Neuronal stem cell (in vitro differentiated cells): ENCODE measurements around the gene HBE1.
"Not testable (repeated sequence)": the region's sequence is repeated elsewhere in the genome, so short reads cannot be mapped to it uniquely, and the experiment has no call there.

ENCODE experiments used
- DNase-seq: peaks from one replicate; pipeline ENCODE4 v3.0.0-alpha.2; 2013; ENCODE audit warnings: low spot score
- H2AFZ ChIP-seq: one replicate; pipeline ENCODE4 v1.6.1; 2013; ENCODE audit warnings: mild to moderate bottlenecking, low read length, inconsistent platforms
- H2AK5ac ChIP-seq: 2 replicates; pipeline ENCODE4 v1.6.1; 2013; ENCODE audit warnings: low read depth, mild to moderate bottlenecking, inconsistent platforms, low read length, moderate library complexity, mixed read lengths
- H2BK120ac ChIP-seq: 2 replicates; pipeline ENCODE4 v1.6.1; 2013; ENCODE audit warnings: low read depth, mild to moderate bottlenecking, inconsistent platforms, low read length, moderate library complexity, mixed read lengths
- H2BK12ac ChIP-seq: one replicate; pipeline ENCODE4 v1.6.1; 2013; ENCODE audit warnings: low read length, inconsistent platforms
- H2BK15ac ChIP-seq: 2 replicates; pipeline ENCODE4 v1.6.1; 2013; ENCODE audit warnings: mild to moderate bottlenecking, low read length, inconsistent platforms, mixed read lengths
- H2BK5ac ChIP-seq: one replicate; pipeline ENCODE4 v1.6.1; 2013; ENCODE audit warnings: inconsistent platforms, mild to moderate bottlenecking, low read length, moderate library complexity
- H3K14ac ChIP-seq: one replicate; pipeline ENCODE4 v1.6.1; 2013; ENCODE audit warnings: low read length, inconsistent platforms
- H3K18ac ChIP-seq: 2 replicates; pipeline ENCODE4 v1.6.1; 2013; ENCODE audit warnings: low read length, inconsistent platforms
- H3K23ac ChIP-seq: 2 replicates; pipeline ENCODE4 v1.6.1; 2013; ENCODE audit warnings: low read depth, mild to moderate bottlenecking, mixed read lengths, low read length, inconsistent platforms; ENCODE audit not compliant: poor library complexity
- H3K27ac ChIP-seq: replicated peaks from 3 replicates; pipeline ENCODE4 v1.5.1; 2013; ENCODE audit warnings: low read length, inconsistent platforms
- H3K27me3 ChIP-seq, 3 experiments: 2 replicates each; pipeline ENCODE4 v1.6.1; 2013; ENCODE audit warnings: low read length in 3 of 3, mild to moderate bottlenecking in 2 of 3, inconsistent platforms in 1 of 3, low read depth in 1 of 3, mixed read lengths in 1 of 3, moderate library complexity in 1 of 3; ENCODE audit not compliant: control insufficient read depth in 3 of 3, insufficient read depth in 3 of 3
- H3K36me3 ChIP-seq, 2 donors: replicated peaks in 1 of 2; 2 replicates each; pipeline ENCODE4 v1.6.1; 2013; ENCODE audit warnings: low read length in 2 of 2; ENCODE audit not compliant: control insufficient read depth in 2 of 2, insufficient read depth in 2 of 2
- H3K4ac ChIP-seq: 2 replicates; pipeline ENCODE4 v1.6.1; 2013; ENCODE audit warnings: inconsistent platforms, mild to moderate bottlenecking, low read length, moderate library complexity
- H3K4me1 ChIP-seq, 2 donors: 1 replicate in 1 of 2; 2 replicates in 1 of 2; pipeline ENCODE4 v1.6.1; 2013; ENCODE audit warnings: low read length in 2 of 2, low read depth in 1 of 2; ENCODE audit not compliant: control insufficient read depth in 2 of 2, insufficient read depth in 1 of 2
- H3K4me2 ChIP-seq: one replicate; pipeline ENCODE4 v1.6.1; 2013; ENCODE audit warnings: mild to moderate bottlenecking, low read length, inconsistent platforms; ENCODE audit not compliant: insufficient read depth, poor library complexity, severe bottlenecking
- H3K4me3 ChIP-seq, 2 donors: 2 replicates each; pipeline ENCODE4 v1.5.1; 2013; ENCODE audit warnings: low read length in 2 of 2, mild to moderate bottlenecking in 2 of 2, inconsistent platforms in 1 of 2, moderate library complexity in 1 of 2
- H3K79me1 ChIP-seq: one replicate; pipeline ENCODE4 v1.6.1; 2013; ENCODE audit warnings: low read depth, mild to moderate bottlenecking, inconsistent platforms, low read length, moderate library complexity
- H3K9ac ChIP-seq: one replicate; pipeline ENCODE4 v1.6.1; 2013; ENCODE audit warnings: mild to moderate bottlenecking, low read depth, low read length, inconsistent platforms; ENCODE audit not compliant: poor library complexity
- H3K9me3 ChIP-seq, 2 donors: replicated peaks in 1 of 2; 2 replicates each; pipeline versions ENCODE3 to v1.6.1; 2013; ENCODE audit warnings: low read length in 2 of 2, mild to moderate bottlenecking in 2 of 2, inconsistent platforms in 1 of 2, low read depth in 1 of 2, mixed read lengths in 1 of 2, moderate library complexity in 1 of 2; ENCODE audit not compliant: control insufficient read depth in 2 of 2, insufficient read depth in 1 of 2
- H4K8ac ChIP-seq: one replicate; pipeline ENCODE4 v1.6.1; 2013; ENCODE audit warnings: low read depth, mild to moderate bottlenecking, inconsistent platforms, low read length, moderate library complexity
- H4K91ac ChIP-seq: one replicate; pipeline ENCODE4 v1.6.1; 2013; ENCODE audit warnings: low read length, low read depth, mild to moderate bottlenecking, inconsistent platforms; ENCODE audit not compliant: poor library complexity
- WGBS, 2 donors: extraction: QIAGEN DNeasy Blood & Tissue Kit; methylation state at CpG; one replicate each; pipeline ENCODE4 v1.1.7; 2013; ENCODE audit warnings: missing lambda C conversion rate in 2 of 2, mixed read lengths in 1 of 2; ENCODE audit not compliant: insufficient read length in 2 of 2, insufficient replicate concordance in 1 of 2; ENCODE audit errors: extremely low coverage in 2 of 2; 5-methylcytosine and 5-hydroxymethylcytosine counted together

The HBE1 gene

DNA sequence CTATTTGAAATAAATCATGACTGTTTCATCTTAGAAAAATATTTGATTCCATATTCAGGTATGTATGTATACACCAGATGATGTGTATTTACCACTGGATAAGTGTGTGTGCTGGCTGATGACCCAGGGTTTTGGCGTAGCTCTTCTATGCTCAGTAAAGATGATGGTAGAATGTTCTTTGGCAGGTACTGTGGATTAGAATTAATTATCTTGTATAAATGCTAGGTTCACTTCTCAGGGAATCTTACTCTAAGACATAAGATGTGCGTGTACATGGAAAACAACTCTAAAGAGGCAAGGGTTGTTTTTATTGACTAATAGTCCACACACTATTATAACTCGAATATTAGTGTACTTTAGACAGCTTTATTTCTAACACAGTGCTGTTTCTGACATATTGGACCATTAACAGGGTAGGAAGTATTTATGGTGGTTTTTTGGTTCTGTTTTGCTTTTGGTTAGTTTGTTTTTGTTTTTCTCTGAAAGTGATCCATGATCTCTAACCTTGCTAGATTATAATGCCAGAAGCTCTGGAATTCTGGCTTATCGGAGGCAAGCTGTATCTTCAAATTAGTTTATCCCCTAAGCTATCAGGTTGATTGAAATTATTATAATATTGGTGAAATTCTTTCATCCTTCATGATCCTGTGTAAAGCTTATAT lies 19.1 kb downstream of the HBE1 start:
- H3K9ac ChIP-seq: no peak overlapping the region
- WGBS, 2 donors: no CpG with 5 or more reads among the region's 4 CpGs

DNA sequence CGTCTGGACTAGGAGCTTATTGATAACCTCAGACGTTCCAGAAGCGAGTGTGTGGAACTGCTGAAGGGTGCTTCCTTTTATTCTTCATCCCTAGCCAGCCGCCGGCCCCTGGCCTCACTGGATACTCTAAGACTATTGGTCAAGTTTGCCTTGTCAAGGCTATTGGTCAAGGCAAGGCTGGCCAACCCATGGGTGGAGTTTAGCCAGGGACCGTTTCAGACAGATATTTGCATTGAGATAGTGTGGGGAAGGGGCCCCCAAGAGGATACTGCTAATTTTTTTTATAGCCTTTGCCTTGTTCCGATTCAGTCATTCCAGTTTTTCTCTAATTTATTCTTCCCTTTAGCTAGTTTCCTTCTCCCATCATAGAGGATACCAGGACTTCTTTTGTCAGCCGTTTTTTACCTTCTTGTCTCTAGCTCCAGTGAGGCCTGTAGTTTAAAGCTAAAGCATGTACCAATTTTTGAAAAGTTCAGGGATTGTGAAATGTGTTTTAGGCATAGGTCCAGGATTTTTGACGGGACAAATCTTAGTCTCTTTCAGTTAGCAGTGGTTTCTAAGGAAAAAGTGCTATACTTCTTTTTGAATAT lies 19.8 kb downstream of the HBE1 start, which contains the start of gene HBG1:
HBG1 (minus strand) TSS at position 51 of the 590 bp plus-strand sequence. CDS start 53 bp downstream, outside the sequence.
- DNase-seq, H2BK15ac ChIP-seq, H3K27me3 ChIP-seq, H3K9me3 ChIP-seq, H3K27ac ChIP-seq, H3K4me1 ChIP-seq, H3K14ac ChIP-seq, H3K18ac ChIP-seq, H3K4me3 ChIP-seq, H2AFZ ChIP-seq, H2AK5ac ChIP-seq, H3K4me2 ChIP-seq, H4K8ac ChIP-seq, H2BK5ac ChIP-seq, H3K9ac ChIP-seq, H4K91ac ChIP-seq, H3K36me3 ChIP-seq, H2BK120ac ChIP-seq, H3K23ac ChIP-seq, H3K79me1 ChIP-seq, H2BK12ac ChIP-seq, H3K4ac ChIP-seq: not testable (repeated sequence)
- no CpG with 5 or more reads among the region's 9 CpGs for WGBS, 2 donors

More for the DNA sequence above, 19.1 kb downstream of the HBE1 start:
- Histone ChIP-seq H3K14ac (no peak overlapping the region), H3K27ac (no peak overlapping the region), H2BK120ac (no peak overlapping the region), H3K4me3 (no peak overlapping the region), H4K8ac (no peak overlapping the region), H3K9me3 (no peaks in the 10 kb centered on the region), H2AK5ac (no peak overlapping the region), H3K36me3 (no peaks in the 10 kb centered on the region), H3K4ac (no peak overlapping the region), H3K18ac (no peak overlapping the region), H2BK5ac (no peak overlapping the region), H3K79me1 (no peaks in the 10 kb centered on the region), H2BK12ac (no peak overlapping the region), H3K27me3 (no peaks in the 10 kb centered on the region), H2BK15ac (no peak overlapping the region), H4K91ac (no peak overlapping the region), H3K4me1 (no peaks in the 10 kb centered on the region), H3K4me2 (no peak overlapping the region), H3K23ac (no peak overlapping the region), H2AFZ (no peak overlapping the region)
- DNase-seq: no peak

DNA sequence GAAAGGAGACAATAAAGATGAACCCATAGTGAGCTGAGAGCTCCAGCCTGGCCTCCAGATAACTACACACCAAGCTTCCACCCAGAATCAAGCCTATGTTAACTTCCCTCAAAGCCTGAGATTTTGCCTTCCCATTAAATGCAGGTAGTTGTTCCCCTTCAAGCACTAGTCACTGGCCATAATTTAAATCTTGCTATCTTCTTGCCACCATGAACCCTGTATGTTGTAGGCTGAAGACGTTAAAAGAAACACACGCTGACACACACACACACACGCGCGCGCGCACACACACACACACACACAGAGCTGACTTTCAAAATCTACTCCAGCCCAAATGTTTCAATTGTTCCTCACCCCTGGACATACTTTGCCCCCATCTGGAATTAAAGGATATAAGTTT lies 21.2 kb downstream of the HBE1 start:
- H3K27me3 ChIP-seq, H3K9ac ChIP-seq, H3K4me3 ChIP-seq, H3K4me2 ChIP-seq, H3K18ac ChIP-seq, H3K36me3 ChIP-seq, DNase-seq, H3K27ac ChIP-seq, H2BK15ac ChIP-seq, H4K8ac ChIP-seq, H3K9me3 ChIP-seq, H3K79me1 ChIP-seq, H3K4ac ChIP-seq, H3K23ac ChIP-seq, H3K14ac ChIP-seq, H3K4me1 ChIP-seq, H2BK5ac ChIP-seq, H4K91ac ChIP-seq, H2BK12ac ChIP-seq, H2AFZ ChIP-seq, H2AK5ac ChIP-seq, H2BK120ac ChIP-seq: not testable (repeated sequence)
- WGBS, 2 donors: no CpG with 5 or more reads among the region's 7 CpGs

DNA sequence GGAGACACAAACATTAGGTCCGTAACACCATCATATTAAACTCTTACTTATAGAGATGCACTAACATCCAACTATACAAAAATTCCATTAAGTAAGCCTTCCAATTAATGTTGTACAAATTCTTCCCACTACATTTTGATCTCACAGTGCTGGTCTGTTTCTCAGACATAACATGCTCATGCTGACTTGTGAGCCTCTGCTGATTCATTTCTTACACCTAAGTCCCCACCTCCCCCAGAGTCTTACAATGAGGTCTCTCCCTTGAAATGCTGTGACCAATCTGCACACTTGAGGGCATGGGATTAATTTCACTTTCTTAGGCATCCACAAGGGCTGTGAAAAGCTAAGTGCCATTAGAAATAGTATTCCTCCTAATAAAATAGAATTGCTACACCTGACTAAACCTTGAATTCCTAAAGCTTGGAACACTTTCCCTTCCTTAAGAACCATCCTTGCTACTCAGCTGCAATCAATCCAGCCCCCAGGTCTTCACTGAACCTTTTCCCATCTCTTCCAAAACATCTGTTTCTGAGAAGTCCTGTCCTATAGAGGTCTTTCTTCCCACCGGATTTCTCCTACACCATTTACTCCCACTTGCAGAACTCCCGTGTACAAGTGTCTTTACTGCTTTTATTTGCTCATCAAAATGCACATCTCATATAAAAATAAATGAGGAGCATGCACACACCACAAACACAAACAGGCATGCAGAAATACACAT lies 22.1 kb downstream of the HBE1 start:
- no peaks in the 10 kb centered on the region for H3K36me3 ChIP-seq
- H2AK5ac ChIP-seq: no peak overlapping the region
- H3K14ac ChIP-seq: no peak overlapping the region
- no peak overlapping the region for H4K8ac ChIP-seq
- H2BK5ac ChIP-seq: no peak overlapping the region
- H3K4ac ChIP-seq: no peak overlapping the region
- H3K4me3 ChIP-seq: no peak overlapping the region
- no CpG with 5 or more reads among the region's 3 CpGs for WGBS, 2 donors
- H3K4me1 ChIP-seq: no peaks in the 10 kb centered on the region
- no peak overlapping the region for H2BK12ac ChIP-seq
- no peaks in the 10 kb centered on the region for H3K27me3 ChIP-seq
- no peak overlapping the region for H2BK15ac ChIP-seq
- no peak overlapping the region for H3K4me2 ChIP-seq
- no peak for DNase-seq
- no peak overlapping the region for H2AFZ ChIP-seq
- H4K91ac ChIP-seq: no peak overlapping the region
- no peak overlapping the region for H3K23ac ChIP-seq
- no peaks in the 10 kb centered on the region for H3K9me3 ChIP-seq
- no peak overlapping the region for H3K27ac ChIP-seq
- no peak overlapping the region for H3K18ac ChIP-seq
- H3K9ac ChIP-seq: no peak overlapping the region
- no peaks in the 10 kb centered on the region for H3K79me1 ChIP-seq
- no peak overlapping the region for H2BK120ac ChIP-seq
